Adrenal gland (tissue), 12 donors: ENCODE data around the gene NBR1. TPM values are rescaled to one million over a fixed set of nuclear protein-coding genes. Genes with fewer than 3 reads are reported as not detected.
"Not testable (repeated sequence)": the region's sequence is repeated elsewhere in the genome, so short reads cannot be mapped to it uniquely, and the experiment has no call there.

ENCODE experiments used
- DNase-seq, 7 donors: peaks; one replicate each; pipeline ENCODE4 v3.0.0-alpha.2; 2019 to 2020
- H3K27ac ChIP-seq, 5 donors: fragments of 200-600 bp; sonication (generic) in 4 of 5; 1 replicate in 3 of 5; 2 replicates in 2 of 5; pipeline versions ENCODE4 v1.5.1 to v1.8.0; 2016 to 2020; ENCODE audit warnings: mild to moderate bottlenecking in 1 of 5
- H3K27me3 ChIP-seq: fragments of 200-600 bp; 2 replicates; pipeline ENCODE4 v1.8.0; 2021
- H3K36me3 ChIP-seq, 2 donors: fragments of 200-600 bp; replicated peaks in 1 of 2; 1 replicate in 1 of 2; 2 replicates in 1 of 2; pipeline versions ENCODE4 v1.5.1 to v1.8.0; 2018 to 2022
- H3K4me1 ChIP-seq, 2 donors: fragments of 200-600 bp; replicated peaks in 1 of 2; 1 replicate in 1 of 2; 2 replicates in 1 of 2; pipeline versions ENCODE4 v1.5.1 to v1.8.0; 2018 to 2021
- H3K4me3 ChIP-seq, 4 donors: fragments of 200-600 bp; sonication (generic) in 3 of 4; one replicate each; pipeline ENCODE4 v1.5.1; 2016 to 2018
- H3K9me3 ChIP-seq, 3 donors: fragments of 200-600 bp; sonication (generic) in 1 of 3; replicated peaks in 1 of 3; 1 replicate in 2 of 3; 2 replicates in 1 of 3; pipeline versions ENCODE4 v1.5.1 to v1.8.0; 2016 to 2021
- POLR2A ChIP-seq, 2 donors: fragments of 450-650 bp; IDR thresholded peaks; one replicate each; pipeline ENCODE4 v1.6.1; 2017; ENCODE audit warnings: antibody characterized with exemption in 2 of 2, mild to moderate bottlenecking in 2 of 2, moderate library complexity in 1 of 2
- WGBS, 4 donors: extraction: QIAGEN DNeasy Blood & Tissue Kit in 2 of 4; methylation state at CpG; one replicate each; pipeline versions ENCODE4 v1.1.5 to v1.1.7; 2013 to 2017; 5-methylcytosine and 5-hydroxymethylcytosine counted together
- intact Hi-C, 2 donors: fragments of 100-400 bp; cut with DNase I; formaldehyde crosslinking; loops; one replicate each; pipeline versions ENCODE4 v1.14.1 to v1.15.0; 2022 to 2023
- polyA plus RNA-seq, 3 donors: library from polyadenylated mRNA; stranded (reverse); fragments of 200-250 nt in 2 of 3; fragments of 350-450 nt in 1 of 3; fragmentation: Illumina TruSeq in 1 of 3; extraction: RNeasy Lipid Tissue Mini Kit (QIAGEN cat#74804) in 1 of 3; gene quantifications; one replicate each; pipeline ENCODE4 v1.2.3, GENCODE V29; 2013 to 2014
- total RNA-seq, 9 donors: library from RNA; depleted of rRNA in 4 of 9; stranded (reverse); fragments of >200 nt in 4 of 9; fragments of 120-200 nt in 1 of 9; fragmentation: NEBNext Ultra II Directional in 1 of 9; extraction: Animal tissue kit (Norgen Biotek cat#: 25700) in 1 of 9; gene quantifications; one replicate each; pipeline versions ENCODE4 v1.1.0 to v1.2.4, GENCODE V29; 2013 to 2023
- TF ChIP-seq, protein P1 (sequence below), 6 experiments: fragments of 450-650 bp in 4 of 6; fragments of 200-600 bp in 2 of 6; sonication (generic) in 1 of 6; IDR thresholded peaks; 1 replicate in 5 of 6; 2 replicates in 1 of 6; pipeline versions ENCODE4 v1.5.1 to v1.8.0; 2016 to 2021; ENCODE audit warnings: antibody characterized with exemption in 6 of 6, mild to moderate bottlenecking in 2 of 6, moderate library complexity in 1 of 6
- donor health status: healthy with polysubstance abuse.
- donor health status: Bipolar disorder and iron deficiency.
- donor health status: DM: yes; HTN: yes; CAD: no.
- donor health status: DM: no; HTN: no; CAD: no.
- donor health status: DM: no; HTN: no; CAD: no.
- donor health status: DM: yes; HTN: yes; CAD: no.

The NBR1 gene
- total and polyA plus RNA-seq, 12 donors: 38.6 to 139 (median 106) TPM

DNA sequence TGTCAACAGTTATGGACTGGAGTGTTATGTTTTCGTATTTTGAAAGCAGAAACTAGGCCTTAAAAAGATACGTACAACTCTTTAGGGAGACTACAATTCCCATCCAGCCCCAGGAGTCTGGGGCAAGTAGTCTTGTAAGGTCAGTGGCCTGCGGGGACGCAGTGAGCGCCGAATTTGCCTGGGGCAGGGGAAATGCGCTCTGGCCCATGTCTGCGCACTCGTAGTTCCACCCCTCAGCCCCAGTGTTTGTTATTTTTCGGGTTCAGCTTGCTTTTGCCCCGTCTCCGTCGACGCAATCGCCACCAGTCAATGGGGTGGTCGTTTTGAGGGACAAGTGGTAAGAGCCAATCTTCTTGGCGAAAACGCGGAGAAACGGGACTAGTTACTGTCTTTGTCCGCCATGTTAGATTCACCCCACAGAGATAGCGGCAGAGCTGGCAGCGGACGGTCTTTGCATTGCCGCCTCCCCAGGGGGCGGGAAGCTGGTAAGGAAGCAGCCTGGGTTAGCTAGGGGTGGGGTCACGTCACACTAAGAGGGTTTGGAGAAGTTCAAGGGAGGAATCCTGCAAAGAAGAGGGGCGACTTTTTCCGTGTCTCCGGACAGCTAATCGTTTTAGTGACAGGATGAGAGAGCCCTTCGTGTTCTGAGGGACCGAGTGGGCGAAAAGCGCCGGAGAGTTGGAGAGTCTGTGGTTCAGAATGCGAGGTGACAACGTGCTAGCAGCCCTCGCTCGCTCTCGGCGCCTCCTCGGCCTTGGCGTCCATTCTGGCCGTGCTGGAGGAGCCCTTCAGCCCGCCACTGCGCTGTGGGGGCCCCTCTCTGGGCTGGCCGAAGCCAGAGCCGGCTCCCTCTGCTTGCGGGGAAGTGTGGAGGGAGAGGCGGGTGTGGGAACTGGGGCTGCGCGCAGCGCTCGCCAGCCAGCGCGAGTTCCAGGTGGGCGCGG lies 44.8 kb upstream of the NBR1 start:
- intact Hi-C loops: no loop called here

DNA sequence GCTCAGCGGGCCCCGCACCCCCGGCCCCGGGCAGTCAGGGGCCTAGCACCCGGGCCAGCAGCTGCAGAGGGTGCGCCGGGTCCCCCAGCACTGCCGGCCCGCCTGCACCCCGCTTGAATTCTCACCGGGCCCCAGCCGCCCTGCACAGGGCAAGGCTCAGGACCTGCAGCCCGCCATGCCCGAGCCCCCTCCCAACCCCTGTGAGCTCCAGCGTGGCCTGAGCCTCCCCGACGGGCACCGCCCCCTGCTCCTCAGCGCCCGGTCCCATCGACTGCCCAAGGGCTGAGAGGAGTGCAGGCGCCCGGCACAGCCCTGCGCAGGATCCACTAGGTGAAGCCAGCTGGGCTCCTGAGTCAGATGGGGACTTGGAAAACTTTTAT lies 44.1 kb upstream of the NBR1 start:
- no peak overlapping the region for H3K4me3 ChIP-seq
- no peaks in the 10 kb centered on the region for H3K27me3 ChIP-seq
- H3K4me1 ChIP-seq: peaks cover 15 to 17% of the 10 kb centered on the region in 2 donors
- WGBS, 4 donors: 96 to 98% (median 97%) methylated on average over 5 to 24 of the region's 24 CpGs; no CpG with 5 or more reads in 1 of the 4 donors
- intact Hi-C loops: no loop called here
- TF ChIP-seq, protein P1, sequence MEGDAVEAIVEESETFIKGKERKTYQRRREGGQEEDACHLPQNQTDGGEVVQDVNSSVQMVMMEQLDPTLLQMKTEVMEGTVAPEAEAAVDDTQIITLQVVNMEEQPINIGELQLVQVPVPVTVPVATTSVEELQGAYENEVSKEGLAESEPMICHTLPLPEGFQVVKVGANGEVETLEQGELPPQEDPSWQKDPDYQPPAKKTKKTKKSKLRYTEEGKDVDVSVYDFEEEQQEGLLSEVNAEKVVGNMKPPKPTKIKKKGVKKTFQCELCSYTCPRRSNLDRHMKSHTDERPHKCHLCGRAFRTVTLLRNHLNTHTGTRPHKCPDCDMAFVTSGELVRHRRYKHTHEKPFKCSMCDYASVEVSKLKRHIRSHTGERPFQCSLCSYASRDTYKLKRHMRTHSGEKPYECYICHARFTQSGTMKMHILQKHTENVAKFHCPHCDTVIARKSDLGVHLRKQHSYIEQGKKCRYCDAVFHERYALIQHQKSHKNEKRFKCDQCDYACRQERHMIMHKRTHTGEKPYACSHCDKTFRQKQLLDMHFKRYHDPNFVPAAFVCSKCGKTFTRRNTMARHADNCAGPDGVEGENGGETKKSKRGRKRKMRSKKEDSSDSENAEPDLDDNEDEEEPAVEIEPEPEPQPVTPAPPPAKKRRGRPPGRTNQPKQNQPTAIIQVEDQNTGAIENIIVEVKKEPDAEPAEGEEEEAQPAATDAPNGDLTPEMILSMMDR (IDR thresholded peaks at IDR 0.05): no peak
- no peak for TF ChIP-seq POLR2A (IDR thresholded peaks at IDR 0.05)
- H3K9me3 ChIP-seq: no peaks in the 10 kb centered on the region
- H3K27ac ChIP-seq: no peak overlapping the region
- DNase-seq: peak in 2 of 7 donors; percentile 19 to 40
- H3K36me3 ChIP-seq: no peaks in the 10 kb centered on the region

More for the DNA sequence above, 44.8 kb upstream of the NBR1 start:
- Histone ChIP-seq H3K27ac (peak overlapping the region in 4 of 5 donors; percentile 67 to 89 (median 73)), H3K4me3 (peak overlapping the region in 2 of 4 donors; percentile 46 to 81), H3K36me3 (no peaks in the 10 kb centered on the region), H3K4me1 (peaks cover 15 to 17% of the 10 kb centered on the region in 2 donors), H3K27me3 (no peaks in the 10 kb centered on the region), H3K9me3 (no peaks in the 10 kb centered on the region)
- TF ChIP-seq, protein P1 (IDR thresholded peaks at IDR 0.05): no peak
- TF ChIP-seq POLR2A (IDR thresholded peaks at IDR 0.05): no peak
- DNase-seq: peak in 2 of 7 donors; percentile 23 to 52
- 73 to 86% (median 82%) methylated on average over 38 to 59 of the region's 59 CpGs for WGBS, 4 donors

GRCh38 chr17:43127333-43127876 lies 43.6 kb upstream of the NBR1 start:
- H3K27me3 ChIP-seq, H3K9me3 ChIP-seq, H3K36me3 ChIP-seq, H3K4me3 ChIP-seq, intact Hi-C loops, H3K27ac ChIP-seq: not testable (repeated sequence)
- H3K4me1 ChIP-seq: peaks cover 15 to 17% of the 10 kb centered on the region in 2 donors
- WGBS, 4 donors: 88 to 96% (median 91%) methylated on average over 4 to 6 of the region's 6 CpGs
- DNase-seq: peak in 2 of 7 donors; percentile 4 to 23

- Histone ChIP-seq H3K36me3 (peaks cover 0 to 19% of the 10 kb centered on the region in 2 donors), H3K4me1 (peaks cover 7 to 12% of the 10 kb centered on the region in 2 donors), H3K9me3 (no peaks in the 10 kb centered on the region), H3K4me3 (no peak overlapping the region), H3K27ac (peak overlapping the region in 1 of 5 donors; percentile 30), H3K27me3 (no peaks in the 10 kb centered on the region)
- peak in 1 of 7 donors; percentile 3 for DNase-seq
- intact Hi-C loops: loop anchor here in 1 of 2 donors (5.0 kb wide), 1 partner anchor 38 kb away; no protein-coding TSS in a partner anchor
- TF ChIP-seq POLR2A (IDR thresholded peaks at IDR 0.05): no peak
- TF ChIP-seq, protein P1 (IDR thresholded peaks at IDR 0.05): no peak
- 73 to 93% (median 81%) methylated on average over 11 of the region's 11 CpGs for WGBS, 4 donors
Measured at GRCh38 chr17:43129671-43130010, 41.4 kb upstream of the NBR1 start.
